H54 (cell line): ENCODE data around the gene CD200R1.

Experiments used
- DNase-seq: peaks from one replicate; pipeline ENCODE4 v3.0.0; 2011; ENCODE audit warnings: low spot score, mixed read lengths; ENCODE audit not compliant: insufficient read length
- FAIRE-seq: peaks from 3 replicates; lab custom pipeline; 2011; peaks lifted over from hg19 to GRCh38; lab: Jason Lieb, UNC
- POLR2A ChIP-seq: IDR thresholded peaks from 2 replicates; pipeline ENCODE4 v1.6.1; 2011; ENCODE audit warnings: low read depth, mild to moderate bottlenecking, low read length

Gene CD200R1

GRCh38 chr3:112897791-112898190 lies 77.1 kb downstream of the CD200R1 start:
- DNase-seq (no peak), FAIRE-seq (no peak)
- no peak for TF ChIP-seq POLR2A

GRCh38 chr3:112894258-112894657 lies 80.6 kb downstream of the CD200R1 start:
- DNase-seq, result peak; percentile 8
- FAIRE-seq, result peak; percentile 98
- TF ChIP-seq POLR2A, result no peak

- no peak for TF ChIP-seq POLR2A
- no peak for DNase-seq
- no peak for FAIRE-seq
Observed at GRCh38 chr3:112889357-112889756, 85.5 kb downstream of the CD200R1 start.

GRCh38 chr3:112888381-112889085 lies 86.4 kb downstream of the CD200R1 start:
- TF ChIP-seq POLR2A, result no peak
- DNase-seq (no peak), FAIRE-seq (peak; percentile 53)

GRCh38 chr3:112884678-112885290 lies 90.1 kb downstream of the CD200R1 start:
- DNase-seq (no peak), FAIRE-seq (no peak)
- no peak for TF ChIP-seq POLR2A

- no peak for TF ChIP-seq POLR2A
- FAIRE-seq (no peak), DNase-seq (no peak)
Observed at GRCh38 chr3:112881891-112882290, 93.0 kb downstream of the CD200R1 start.

GRCh38 chr3:112875561-112875960 lies 99.3 kb downstream of the CD200R1 start:
- no peak for DNase-seq
- FAIRE-seq, result no peak
- TF ChIP-seq POLR2A, result no peak

GRCh38 chr3:112874725-112875124 lies 100.2 kb downstream of the CD200R1 start:
- TF ChIP-seq POLR2A, result no peak
- FAIRE-seq, result no peak
- no peak for DNase-seq

- no peak for TF ChIP-seq POLR2A
- no peak for DNase-seq
- no peak for FAIRE-seq
Observed at GRCh38 chr3:112873632-112874031, 101.3 kb downstream of the CD200R1 start.

GRCh38 chr3:112871735-112872134 lies 103.2 kb downstream of the CD200R1 start:
- DNase-seq (no peak), FAIRE-seq (no peak)
- no peak for TF ChIP-seq POLR2A
